Peyer's patch (tissue), 4 donors: Measurements from ENCODE around the gene DOCK1.

Experiments
- CTCF ChIP-seq, 6 experiments: fragments of 450-650 bp in 4 of 6; fragments of 200-600 bp in 2 of 6; sonication (generic) in 1 of 6; IDR thresholded peaks; one replicate each; pipeline ENCODE4 v1.5.1; 2017 to 2019; ENCODE audit warnings: antibody characterized with exemption in 6 of 6, mild to moderate bottlenecking in 3 of 6, moderate library complexity in 1 of 6
- POLR2A ChIP-seq, 2 donors: fragments of 450-650 bp; IDR thresholded peaks; one replicate each; pipeline ENCODE4 v1.5.1; 2017; ENCODE audit warnings: antibody characterized with exemption in 2 of 2, mild to moderate bottlenecking in 2 of 2, moderate library complexity in 2 of 2

GRCh38 chr10:127039435-127039834 lies 134.2 kb downstream of the DOCK1 start:
- TF ChIP-seq POLR2A (IDR thresholded peaks at IDR 0.05) = no peak
- TF ChIP-seq CTCF (IDR thresholded peaks at IDR 0.05) = no peak
